NOMO-1 treated with dmso at 0.1 percent for 144 hours (cell line): Measurements from ENCODE around the gene MTR.

Experiments used
- DNase-seq: peaks from one replicate; lab custom pipeline; 2025; ENCODE audit not compliant: unreplicated experiment; lab: John Stamatoyannopoulos, UW

Gene MTR

GRCh38 chr1:236774926-236775325 is 20.2 kb upstream of the MTR start:
- no peak for DNase-seq

GRCh38 chr1:236779312-236779711 is 15.8 kb upstream of the MTR start:
- DNase-seq, result no peak

- DNase-seq, result no peak
Observed at GRCh38 chr1:236785477-236785876, 9.6 kb upstream of the MTR start.

- no peak for DNase-seq
Observed at GRCh38 chr1:236786453-236786852, 8.6 kb upstream of the MTR start.

- no peak for DNase-seq
Observed at GRCh38 chr1:236794585-236795034, 482 bp upstream of the MTR start.

- DNase-seq, result peak; percentile 5
Observed at GRCh38 chr1:236795757-236796667, 920 bp downstream of the MTR start.

- DNase-seq, result no peak
Observed at GRCh38 chr1:236799001-236799400, 3.9 kb downstream of the MTR start.

- no peak for DNase-seq
Observed at GRCh38 chr1:236800002-236800620, 5.0 kb downstream of the MTR start.

- DNase-seq, result no peak
Observed at GRCh38 chr1:236800623-236801022, 5.5 kb downstream of the MTR start.

GRCh38 chr1:236802264-236802663 is 7.2 kb downstream of the MTR start:
- no peak for DNase-seq

GRCh38 chr1:236806634-236807033 is 11.5 kb downstream of the MTR start:
- DNase-seq, result no peak

- DNase-seq, result no peak
Observed at GRCh38 chr1:236808005-236808404, 12.9 kb downstream of the MTR start.

- DNase-seq, result no peak
Observed at GRCh38 chr1:236808564-236809130, 13.6 kb downstream of the MTR start.

- DNase-seq, result no peak
Observed at GRCh38 chr1:236809148-236809547, 14.1 kb downstream of the MTR start.

GRCh38 chr1:236810018-236810417 is 14.9 kb downstream of the MTR start:
- DNase-seq, result no peak

- no peak for DNase-seq
Observed at GRCh38 chr1:236812334-236813030, 17.4 kb downstream of the MTR start.

GRCh38 chr1:236815941-236816340 is 20.8 kb downstream of the MTR start:
- DNase-seq, result no peak

GRCh38 chr1:236819856-236820255 is 24.8 kb downstream of the MTR start:
- DNase-seq, result no peak

- no peak for DNase-seq
Observed at GRCh38 chr1:236821091-236821627, 26.1 kb downstream of the MTR start.

- DNase-seq, result no peak
Observed at GRCh38 chr1:236823559-236823958, 28.5 kb downstream of the MTR start.

GRCh38 chr1:236829085-236829484 is 34.0 kb downstream of the MTR start:
- no peak for DNase-seq
